ENCODE data around the gene TSPO2.

The TSPO2 gene

GRCh38 chr6:41075651-41076626, 33.7 kb downstream of the TSPO2 start:
- DNase-seq (ENCODE audit: low read depth in 2 of 2): no peak

GRCh38 chr6:41077536-41077935, 35.3 kb downstream of the TSPO2 start:
- no peak for DNase-seq (ENCODE audit: low read depth in 2 of 2)

- DNase-seq (ENCODE audit: low read depth in 2 of 2): no peak
Observed at GRCh38 chr6:41078101-41078500, 35.8 kb downstream of the TSPO2 start.

- no peak for DNase-seq (ENCODE audit: low read depth in 2 of 2)
Observed at GRCh38 chr6:41079080-41079479, 36.8 kb downstream of the TSPO2 start.

- no peak for DNase-seq (ENCODE audit: low read depth in 2 of 2)
Observed at GRCh38 chr6:41080621-41081020, 38.4 kb downstream of the TSPO2 start.

GRCh38 chr6:41083072-41083471, 40.8 kb downstream of the TSPO2 start:
- DNase-seq (ENCODE audit: low read depth in 2 of 2): no peak

GRCh38 chr6:41085182-41085581, 42.9 kb downstream of the TSPO2 start:
- no peak for DNase-seq (ENCODE audit: low read depth in 2 of 2)

- DNase-seq (ENCODE audit: low read depth in 2 of 2): no peak
Observed at GRCh38 chr6:41088451-41088850, 46.2 kb downstream of the TSPO2 start.

GRCh38 chr6:41090841-41091761, 48.8 kb downstream of the TSPO2 start:
- no peak for DNase-seq (ENCODE audit: low read depth in 2 of 2)

GRCh38 chr6:41092421-41093140, 50.3 kb downstream of the TSPO2 start:
- DNase-seq (ENCODE audit: low read depth in 2 of 2): no peak

- DNase-seq (ENCODE audit: low read depth in 2 of 2): no peak
Observed at GRCh38 chr6:41093729-41094128, 51.5 kb downstream of the TSPO2 start.
